Measurements from ENCODE around the gene GRK5. TPM values are rescaled to one million over a fixed set of nuclear protein-coding genes. Genes with fewer than 3 reads are reported as not detected.
A peak's percentile ranks its signal among the peaks of the same experiment; 100 is the strongest.

GRK5 gene
- total RNA-seq, 1 donor from 2014 or later, result 68.7 TPM

DNA sequence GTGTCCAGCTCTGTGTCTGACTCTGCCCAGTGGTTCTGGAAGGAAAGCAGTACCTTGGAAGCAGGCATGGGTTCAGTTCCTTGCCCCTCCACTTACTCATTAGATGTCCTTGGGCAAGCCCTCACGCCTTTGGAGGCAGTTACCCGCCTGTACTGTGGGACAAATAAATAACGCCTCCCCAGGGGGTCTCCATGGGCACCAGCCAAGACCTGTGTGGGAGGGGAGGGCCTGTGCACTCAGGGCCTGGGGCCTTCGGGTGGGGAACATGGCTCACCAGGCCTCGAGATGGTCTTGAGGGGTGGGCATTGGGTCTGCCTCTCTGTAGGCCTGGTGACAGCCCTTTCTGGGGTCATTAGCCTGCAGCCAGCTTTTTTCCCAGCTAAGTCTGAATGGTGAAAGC lies 142.0 kb downstream of the GRK5 start:
- no peak overlapping the region for H3K4me3 ChIP-seq
- ATAC-seq (no peak), DNase-seq (no peak)
- no peaks in the 10 kb centered on the region for H3K36me3 ChIP-seq
- intact Hi-C loops (cut with DNase I), result no loop called here
- no peaks in the 10 kb centered on the region for H3K27me3 ChIP-seq (ENCODE audit: low read depth)
- peak overlapping the region; percentile 62 for H3K27ac ChIP-seq
- peaks cover 13% of the 10 kb centered on the region for H3K9me3 ChIP-seq
- TF ChIP-seq, protein P1, sequence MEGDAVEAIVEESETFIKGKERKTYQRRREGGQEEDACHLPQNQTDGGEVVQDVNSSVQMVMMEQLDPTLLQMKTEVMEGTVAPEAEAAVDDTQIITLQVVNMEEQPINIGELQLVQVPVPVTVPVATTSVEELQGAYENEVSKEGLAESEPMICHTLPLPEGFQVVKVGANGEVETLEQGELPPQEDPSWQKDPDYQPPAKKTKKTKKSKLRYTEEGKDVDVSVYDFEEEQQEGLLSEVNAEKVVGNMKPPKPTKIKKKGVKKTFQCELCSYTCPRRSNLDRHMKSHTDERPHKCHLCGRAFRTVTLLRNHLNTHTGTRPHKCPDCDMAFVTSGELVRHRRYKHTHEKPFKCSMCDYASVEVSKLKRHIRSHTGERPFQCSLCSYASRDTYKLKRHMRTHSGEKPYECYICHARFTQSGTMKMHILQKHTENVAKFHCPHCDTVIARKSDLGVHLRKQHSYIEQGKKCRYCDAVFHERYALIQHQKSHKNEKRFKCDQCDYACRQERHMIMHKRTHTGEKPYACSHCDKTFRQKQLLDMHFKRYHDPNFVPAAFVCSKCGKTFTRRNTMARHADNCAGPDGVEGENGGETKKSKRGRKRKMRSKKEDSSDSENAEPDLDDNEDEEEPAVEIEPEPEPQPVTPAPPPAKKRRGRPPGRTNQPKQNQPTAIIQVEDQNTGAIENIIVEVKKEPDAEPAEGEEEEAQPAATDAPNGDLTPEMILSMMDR (IDR thresholded peaks at IDR 0.05), result no peak
- H3K4me1 ChIP-seq, result peaks cover 28% of the 10 kb centered on the region

DNA sequence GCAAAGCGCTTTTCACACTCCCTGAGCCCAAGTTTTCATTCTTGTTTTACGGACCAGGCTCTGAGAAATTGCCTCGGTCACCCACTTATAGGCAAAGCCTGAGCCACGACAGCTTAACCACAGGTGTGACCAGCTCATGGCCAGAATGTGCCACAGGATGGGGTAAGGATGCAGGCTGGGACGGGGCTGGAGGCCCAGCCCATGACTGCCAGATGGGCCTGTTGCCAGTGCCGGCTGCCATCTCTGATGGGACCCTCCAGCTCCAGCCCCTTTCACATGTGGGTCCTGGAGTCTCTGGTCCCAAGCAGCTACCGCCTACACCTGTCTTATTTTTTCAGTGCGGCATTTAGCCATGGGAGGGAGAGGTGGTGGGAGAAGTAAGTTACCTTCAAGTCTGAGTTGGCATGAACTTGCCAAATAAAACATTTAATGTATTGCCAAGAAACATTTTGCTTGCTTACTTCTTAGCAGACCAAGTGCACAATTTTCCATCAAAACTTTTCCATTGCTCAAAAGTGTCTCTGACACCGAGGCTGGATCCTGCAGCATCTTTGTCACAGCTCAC lies 142.6 kb downstream of the GRK5 start:
- intact Hi-C loops (cut with DNase I), result loop anchor here (10.0 kb wide), 1 partner anchor 55 kb away; no protein-coding TSS in a partner anchor
- Histone ChIP-seq H3K27ac (peak overlapping the region; percentile 62), H3K4me3 (no peak overlapping the region), H3K36me3 (no peaks in the 10 kb centered on the region), H3K27me3 (ENCODE audit: low read depth) (no peaks in the 10 kb centered on the region), H3K4me1 (peaks cover 28% of the 10 kb centered on the region), H3K9me3 (peaks cover 13% of the 10 kb centered on the region)
- TF ChIP-seq, protein P1 (IDR thresholded peaks at IDR 0.05), result no peak
- DNase-seq (no peak), ATAC-seq (no peak)

DNA sequence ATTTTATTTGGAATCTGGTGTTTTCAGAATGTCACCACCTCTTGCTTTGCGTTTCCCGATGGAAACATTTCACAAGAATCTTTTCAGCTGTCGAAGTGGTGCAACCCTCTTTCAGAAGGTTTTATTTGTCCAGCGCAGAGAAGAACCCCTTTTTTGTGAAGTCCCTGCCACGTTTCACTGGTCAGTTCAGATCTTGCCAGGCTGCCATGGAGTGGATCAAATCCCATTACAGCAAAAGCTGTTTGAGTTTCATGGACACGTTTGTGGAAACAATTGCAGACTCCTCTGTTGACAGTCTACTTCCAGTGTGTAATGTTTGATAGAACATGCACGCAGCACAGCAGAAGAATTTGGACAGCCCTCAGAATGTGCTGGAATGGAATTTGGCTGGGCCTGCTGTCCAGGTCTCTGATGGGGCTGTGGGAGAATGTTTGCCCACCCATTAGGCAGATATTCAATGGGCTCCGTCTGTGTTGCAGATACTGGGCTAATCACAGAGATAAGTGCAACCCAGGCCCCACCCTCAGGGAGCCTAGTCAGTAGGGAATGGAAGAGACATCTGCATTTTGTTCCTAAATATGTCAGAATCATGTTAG lies 143.2 kb downstream of the GRK5 start:
- H3K27ac ChIP-seq, result peak overlapping the region; percentile 24
- peak; percentile 47 to 81 for ATAC-seq
- H3K9me3 ChIP-seq, result peaks cover 13% of the 10 kb centered on the region
- H3K4me1 ChIP-seq, result peaks cover 28% of the 10 kb centered on the region
- TF ChIP-seq, protein P1 (IDR thresholded peaks at IDR 0.05), result no peak
- DNase-seq, result no peak
- intact Hi-C loops (cut with DNase I), result loop anchor here (10.0 kb wide), 1 partner anchor 54 kb away; no protein-coding TSS in a partner anchor
- H3K36me3 ChIP-seq, result no peaks in the 10 kb centered on the region
- H3K4me3 ChIP-seq, result no peak overlapping the region
- no peaks in the 10 kb centered on the region for H3K27me3 ChIP-seq (ENCODE audit: low read depth)

DNA sequence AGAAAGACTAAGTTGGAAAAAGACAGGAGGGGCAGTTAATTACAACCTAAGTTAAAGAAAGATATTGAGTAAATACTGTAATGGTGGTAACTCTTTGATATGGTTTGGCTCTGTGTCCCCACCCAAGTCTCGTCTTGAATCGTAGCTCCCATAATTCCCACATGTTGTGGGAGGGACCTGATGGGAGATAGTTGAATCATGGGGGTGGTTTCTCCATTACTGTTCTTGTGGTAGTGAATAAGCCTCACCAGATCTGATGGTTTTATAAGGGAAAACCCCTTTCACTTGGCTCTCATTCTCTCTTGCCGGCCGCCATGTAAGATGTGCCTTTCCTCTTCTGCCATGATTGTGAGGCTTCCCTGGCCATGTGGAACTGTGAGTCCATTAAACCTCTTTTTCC lies 143.8 kb downstream of the GRK5 start:
- no peak for ATAC-seq
- intact Hi-C loops (cut with DNase I), result loop anchor here (10.0 kb wide), 1 partner anchor 54 kb away; no protein-coding TSS in a partner anchor
- H3K36me3 ChIP-seq, result no peaks in the 10 kb centered on the region
- H3K9me3 ChIP-seq, result peaks cover 17% of the 10 kb centered on the region
- no peak for DNase-seq
- peaks cover 28% of the 10 kb centered on the region for H3K4me1 ChIP-seq
- TF ChIP-seq, protein P1 (IDR thresholded peaks at IDR 0.05), result no peak
- no peak overlapping the region for H3K4me3 ChIP-seq
- no peaks in the 10 kb centered on the region for H3K27me3 ChIP-seq (ENCODE audit: low read depth)
- peak overlapping the region; percentile 24 for H3K27ac ChIP-seq

DNA sequence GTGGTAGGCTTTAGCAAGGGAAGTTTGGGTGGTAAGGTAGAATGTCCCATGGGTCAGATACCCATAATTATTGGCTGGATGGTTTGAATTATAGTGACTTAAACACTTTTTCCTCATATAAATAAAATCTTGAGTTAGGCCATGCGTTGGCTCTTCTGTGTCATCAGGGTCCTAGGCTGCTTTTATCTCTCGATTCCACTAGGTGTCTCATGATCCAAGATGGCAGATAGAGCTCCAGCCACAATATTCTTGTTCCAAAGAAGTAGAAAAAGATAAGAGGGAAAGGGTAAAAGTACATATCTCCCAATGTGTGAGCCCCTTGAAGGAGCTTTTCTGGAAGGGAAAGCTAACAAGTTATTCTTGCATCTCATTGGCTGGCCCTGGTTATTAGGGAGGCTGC lies 144.7 kb downstream of the GRK5 start:
- H3K36me3 ChIP-seq, result no peaks in the 10 kb centered on the region
- intact Hi-C loops (cut with DNase I), result loop anchor here (10.0 kb wide), 1 partner anchor 53 kb away; no protein-coding TSS in a partner anchor
- no peak overlapping the region for H3K27ac ChIP-seq
- H3K4me3 ChIP-seq, result no peak overlapping the region
- ATAC-seq (no peak), DNase-seq (no peak)
- peaks cover 23% of the 10 kb centered on the region for H3K9me3 ChIP-seq
- TF ChIP-seq, protein P1 (IDR thresholded peaks at IDR 0.05), result no peak
- no peaks in the 10 kb centered on the region for H3K27me3 ChIP-seq (ENCODE audit: low read depth)
- H3K4me1 ChIP-seq, result peaks cover 31% of the 10 kb centered on the region
